Testis (tissue), 2 donors: ENCODE results near the gene ZBTB7A.

Source experiments
- POLR2A ChIP-seq: fragments of 450-650 bp; IDR thresholded peaks from one replicate; pipeline ENCODE4 v1.6.1; 2017; ENCODE audit warnings: antibody characterized with exemption, mild to moderate bottlenecking, moderate library complexity
- TF ChIP-seq, protein P1 (sequence below), 3 experiments: fragments of 450-650 bp in 2 of 3; fragments of 200-600 bp in 1 of 3; sonication (generic) in 1 of 3; IDR thresholded peaks; one replicate each; pipeline ENCODE4 v1.5.1; 2016 to 2019; ENCODE audit warnings: antibody characterized with exemption in 3 of 3, mild to moderate bottlenecking in 2 of 3, moderate library complexity in 1 of 3

DNA sequence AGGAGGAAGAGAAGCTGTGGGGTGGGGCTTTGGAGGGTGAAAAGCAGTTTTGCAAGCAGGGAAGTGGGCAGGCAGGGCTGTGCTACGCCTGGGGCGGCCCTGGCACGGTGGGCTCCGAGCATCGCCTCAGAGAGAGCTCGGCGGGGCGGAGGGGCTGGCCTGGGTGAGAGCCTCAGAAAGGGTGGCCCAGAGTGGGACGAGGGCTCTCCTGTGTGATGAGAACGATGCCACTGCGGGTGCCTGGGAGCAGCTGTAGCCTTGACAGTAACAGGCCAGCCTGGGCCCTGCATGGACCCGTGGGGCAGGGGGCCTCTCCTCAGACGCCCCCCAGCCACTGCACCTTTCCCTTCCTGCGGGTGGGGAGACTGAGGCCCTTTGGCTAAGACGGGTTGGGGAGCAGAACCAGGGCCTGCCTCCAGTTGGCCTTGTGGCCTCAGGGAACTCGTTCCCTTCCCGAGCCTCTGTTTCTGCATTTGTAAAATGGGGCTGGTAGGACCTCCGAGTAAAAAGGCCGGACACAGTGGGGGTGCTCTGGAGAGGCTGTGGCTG, 31.6 kb downstream of the ZBTB7A start:
- TF ChIP-seq, protein P1, sequence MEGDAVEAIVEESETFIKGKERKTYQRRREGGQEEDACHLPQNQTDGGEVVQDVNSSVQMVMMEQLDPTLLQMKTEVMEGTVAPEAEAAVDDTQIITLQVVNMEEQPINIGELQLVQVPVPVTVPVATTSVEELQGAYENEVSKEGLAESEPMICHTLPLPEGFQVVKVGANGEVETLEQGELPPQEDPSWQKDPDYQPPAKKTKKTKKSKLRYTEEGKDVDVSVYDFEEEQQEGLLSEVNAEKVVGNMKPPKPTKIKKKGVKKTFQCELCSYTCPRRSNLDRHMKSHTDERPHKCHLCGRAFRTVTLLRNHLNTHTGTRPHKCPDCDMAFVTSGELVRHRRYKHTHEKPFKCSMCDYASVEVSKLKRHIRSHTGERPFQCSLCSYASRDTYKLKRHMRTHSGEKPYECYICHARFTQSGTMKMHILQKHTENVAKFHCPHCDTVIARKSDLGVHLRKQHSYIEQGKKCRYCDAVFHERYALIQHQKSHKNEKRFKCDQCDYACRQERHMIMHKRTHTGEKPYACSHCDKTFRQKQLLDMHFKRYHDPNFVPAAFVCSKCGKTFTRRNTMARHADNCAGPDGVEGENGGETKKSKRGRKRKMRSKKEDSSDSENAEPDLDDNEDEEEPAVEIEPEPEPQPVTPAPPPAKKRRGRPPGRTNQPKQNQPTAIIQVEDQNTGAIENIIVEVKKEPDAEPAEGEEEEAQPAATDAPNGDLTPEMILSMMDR (IDR thresholded peaks at IDR 0.05): no peak
- TF ChIP-seq POLR2A: no peak
